CD4-positive, alpha-beta memory T cell (primary cell): ENCODE results near the gene CDC14B. TPM values are rescaled to one million over a fixed set of nuclear protein-coding genes. Genes with fewer than 3 reads are reported as not detected.

Experiments used
- CTCF ChIA-PET: fragments of 350-600 bp; sonication (Branson Sonifier 250); formaldehyde crosslinking; loops from one replicate; lab custom pipeline; 2021; ENCODE audit warnings: inconsistent platforms; ENCODE audit not compliant: partially characterized antibody; lab: Charles Lee
- POLR2A ChIA-PET: fragments of 350-600 bp; sonication (Branson Sonifier 250); formaldehyde crosslinking; loops from one replicate; lab custom pipeline; 2021; ENCODE audit not compliant: partially characterized antibody; lab: Charles Lee
- DNase-seq, 5 donors: peaks; one replicate each; pipeline versions ENCODE4 v3.0.0 to v3.0.0-alpha.2; 2020 to 2022; ENCODE audit warnings: mixed read lengths in 1 of 5
- H3K27ac ChIP-seq: one replicate; pipeline ENCODE4 v1.7.0; 2013; ENCODE audit warnings: low read depth, low read length
- H3K27me3 ChIP-seq: 2 replicates; pipeline ENCODE4 v1.7.0; 2013; ENCODE audit warnings: mild to moderate bottlenecking, low read length, moderate library complexity; ENCODE audit not compliant: insufficient read depth
- H3K36me3 ChIP-seq: 2 replicates; pipeline ENCODE4 v1.7.0; 2013; ENCODE audit warnings: mild to moderate bottlenecking, low read length, moderate library complexity; ENCODE audit not compliant: insufficient read depth
- H3K4me1 ChIP-seq: 2 replicates; pipeline ENCODE4 v1.7.0; 2013; ENCODE audit warnings: mild to moderate bottlenecking, low read length, moderate library complexity; ENCODE audit not compliant: insufficient read depth
- H3K4me3 ChIP-seq, 2 donors: one replicate each; pipeline ENCODE4 v1.7.0; 2013; ENCODE audit warnings: low read length in 2 of 2, mild to moderate bottlenecking in 1 of 2
- H3K9me3 ChIP-seq, 2 donors: one replicate each; pipeline ENCODE4 v1.7.0; 2013; ENCODE audit warnings: low read length in 2 of 2, control low read depth in 1 of 2; ENCODE audit not compliant: control insufficient read depth in 1 of 2
- H3K27ac Mint-ChIP-seq, 7 donors: one replicate each; pipeline ENCODE4 v1.8.0; 2020 to 2021; ENCODE audit warnings: mixed read lengths in 7 of 7, mild to moderate bottlenecking in 6 of 7, inconsistent platforms in 3 of 7, moderate library complexity in 3 of 7
- H3K27me3 Mint-ChIP-seq, 2 donors: one replicate each; pipeline ENCODE4 v1.8.0; 2020 to 2021; ENCODE audit warnings: mixed read lengths in 2 of 2
- H3K36me3 Mint-ChIP-seq, 2 donors: one replicate each; pipeline ENCODE4 v1.8.0; 2020 to 2021; ENCODE audit warnings: mixed read lengths in 2 of 2, inconsistent platforms in 1 of 2, mild to moderate bottlenecking in 1 of 2
- H3K4me1 Mint-ChIP-seq, 4 donors: one replicate each; pipeline ENCODE4 v1.8.0; 2020 to 2021; ENCODE audit warnings: mixed read lengths in 4 of 4, mild to moderate bottlenecking in 1 of 4
- H3K4me3 Mint-ChIP-seq, 8 donors: one replicate each; pipeline ENCODE4 v1.8.0; 2020 to 2021; ENCODE audit warnings: mixed read lengths in 8 of 8, mild to moderate bottlenecking in 7 of 8, moderate library complexity in 6 of 8, inconsistent platforms in 3 of 8
- H3K9me3 Mint-ChIP-seq, 8 donors: one replicate each; pipeline ENCODE4 v1.8.0; 2020 to 2021; ENCODE audit warnings: mixed read lengths in 8 of 8, mild to moderate bottlenecking in 5 of 8, inconsistent platforms in 3 of 8, moderate library complexity in 1 of 8
- intact Hi-C: fragments of 100-400 bp; cut with micrococcal nuclease; formaldehyde crosslinking; loops from one replicate; pipeline ENCODE4 v1.15.1; 2023
- polyA plus RNA-seq, 2 donors: library from polyadenylated mRNA; unstranded; fragments of 300-500 nt; fragmentation: Illumina TruSeq; gene quantifications; one replicate each; pipeline ENCODE4 v1.2.3, GENCODE V29; 2021
- total RNA-seq, 2 experiments: library from RNA; stranded (reverse); gene quantifications; one replicate each; pipeline ENCODE4 v1.2.3, GENCODE V29; 2021

The CDC14B gene
- total and polyA plus RNA-seq, 4 experiments from 2014 or later, result 10.6 to 17.1 (median 13.3) TPM

GRCh38 chr9:96476013-96476412 is 143.6 kb downstream of the CDC14B start:
- intact Hi-C loops, result no loop called here
- ChIA-PET POLR2A (no interaction called here), CTCF (no interaction called here)
- Mint-ChIP-seq H3K27me3 (no peaks in the 10 kb centered on the region), H3K4me1 (peaks cover 9 to 15% (median 12%) of the 10 kb centered on the region in 4 donors), H3K9me3 (no peaks in the 10 kb centered on the region), H3K36me3 (peaks cover 13 to 28% of the 10 kb centered on the region in 2 donors), H3K27ac (no peak overlapping the region), H3K4me3 (peak overlapping the region in 1 of 8 donors; percentile 26)
- Histone ChIP-seq H3K4me1 (no peaks in the 10 kb centered on the region), H3K9me3 (no peaks in the 10 kb centered on the region), H3K27ac (no peak overlapping the region), H3K27me3 (no peaks in the 10 kb centered on the region), H3K4me3 (no peak overlapping the region), H3K36me3 (peaks cover 16% of the 10 kb centered on the region)
- DNase-seq, result no peak

- peaks cover 14% of the 10 kb centered on the region for H3K36me3 ChIP-seq
- Mint-ChIP-seq H3K27ac (peak overlapping the region in 1 of 7 donors; percentile 29), H3K36me3 (peaks cover 30 to 49% of the 10 kb centered on the region in 2 donors)
Measured at GRCh38 chr9:96467784-96468183, 151.9 kb downstream of the CDC14B start.

GRCh38 chr9:96464426-96464825 is 155.2 kb downstream of the CDC14B start:
- Histone ChIP-seq H3K4me1 (no peaks in the 10 kb centered on the region), H3K4me3 (no peak overlapping the region), H3K36me3 (no peaks in the 10 kb centered on the region), H3K9me3 (no peaks in the 10 kb centered on the region), H3K27ac (no peak overlapping the region), H3K27me3 (no peaks in the 10 kb centered on the region)
- ChIA-PET CTCF (no interaction called here), POLR2A (no interaction called here)
- Mint-ChIP-seq H3K4me1 (no peaks in the 10 kb centered on the region), H3K36me3 (peaks cover 35 to 60% of the 10 kb centered on the region in 2 donors), H3K4me3 (no peak overlapping the region), H3K9me3 (no peaks in the 10 kb centered on the region), H3K27ac (peak overlapping the region in 2 of 7 donors; percentile 2 to 25), H3K27me3 (no peaks in the 10 kb centered on the region)
- no peak for DNase-seq
- intact Hi-C loops, result no loop called here

More at GRCh38 chr9:96467784-96468183, 151.9 kb downstream of the CDC14B start:
- DNase-seq, result no peak
- POLR2A ChIA-PET, result interaction anchor here (1.7 kb wide), 1 partner anchor 17 kb away, joined by 5 read pairs; no protein-coding TSS in a partner anchor
- no peak overlapping the region for H3K27ac ChIP-seq
- no peaks in the 10 kb centered on the region for H3K27me3 ChIP-seq
- Mint-ChIP-seq H3K9me3 (no peaks in the 10 kb centered on the region), H3K27me3 (no peaks in the 10 kb centered on the region), H3K4me3 (no peak overlapping the region), H3K4me1 (no peaks in the 10 kb centered on the region)
- no peaks in the 10 kb centered on the region for H3K9me3 ChIP-seq
- no peaks in the 10 kb centered on the region for H3K4me1 ChIP-seq
- CTCF ChIA-PET, result interaction anchor here (0.7 to 0.8 kb wide), 3 partner anchors 26 to 150 kb away, joined by 3 read pairs; no protein-coding TSS in a partner anchor
- intact Hi-C loops, result no loop called here
- H3K4me3 ChIP-seq, result no peak overlapping the region

GRCh38 chr9:96462541-96462940 is 157.1 kb downstream of the CDC14B start:
- intact Hi-C loops, result no loop called here

GRCh38 chr9:96461336-96461735 is 158.3 kb downstream of the CDC14B start:
- CTCF ChIA-PET, result no interaction called here
- DNase-seq, result no peak
- no peak overlapping the region for H3K27ac ChIP-seq
- peaks cover 0 to 5% (median 1%) of the 10 kb centered on the region in 4 donors for H3K4me1 Mint-ChIP-seq
- intact Hi-C loops, result no loop called here
- H3K27me3 Mint-ChIP-seq, result no peaks in the 10 kb centered on the region
- no peaks in the 10 kb centered on the region for H3K27me3 ChIP-seq
- H3K9me3 Mint-ChIP-seq, result no peaks in the 10 kb centered on the region
- no peaks in the 10 kb centered on the region for H3K4me1 ChIP-seq
- H3K4me3 ChIP-seq, result no peak overlapping the region
- H3K4me3 Mint-ChIP-seq, result no peak overlapping the region
- POLR2A ChIA-PET, result interaction anchor here (1.2 kb wide), 1 partner anchor 12 kb away, joined by 3 read pairs; the partner anchor contains the start of gene HABP4
- no peaks in the 10 kb centered on the region for H3K36me3 ChIP-seq
- peaks cover 31 to 52% of the 10 kb centered on the region in 2 donors for H3K36me3 Mint-ChIP-seq
- peak overlapping the region in 1 of 7 donors; percentile 55 for H3K27ac Mint-ChIP-seq
- no peaks in the 10 kb centered on the region for H3K9me3 ChIP-seq

More at GRCh38 chr9:96462541-96462940, 157.1 kb downstream of the CDC14B start:
- H3K27ac ChIP-seq, result no peak overlapping the region
- ChIA-PET CTCF (no interaction called here), POLR2A (interaction anchor here (1.1 to 1.2 kb wide), 2 partner anchors 11 to 13 kb away, joined by 3 to 4 read pairs; partner anchors contain the start of gene HABP4)
- no peaks in the 10 kb centered on the region for H3K9me3 Mint-ChIP-seq
- no peaks in the 10 kb centered on the region for H3K9me3 ChIP-seq
- H3K4me1 ChIP-seq, result no peaks in the 10 kb centered on the region
- no peak overlapping the region for H3K4me3 ChIP-seq
- H3K36me3 ChIP-seq, result no peaks in the 10 kb centered on the region
- DNase-seq, result no peak
- H3K36me3 Mint-ChIP-seq, result peaks cover 34 to 58% of the 10 kb centered on the region in 2 donors
- no peaks in the 10 kb centered on the region for H3K27me3 Mint-ChIP-seq
- H3K4me1 Mint-ChIP-seq, result peaks cover 0 to 5% (median under 1%) of the 10 kb centered on the region in 4 donors
- H3K27me3 ChIP-seq, result no peaks in the 10 kb centered on the region
- H3K4me3 Mint-ChIP-seq, result no peak overlapping the region
- H3K27ac Mint-ChIP-seq, result peak overlapping the region in 1 of 7 donors; percentile 42

GRCh38 chr9:96460882-96461281 is 158.8 kb downstream of the CDC14B start:
- H3K4me1 Mint-ChIP-seq, result peaks cover 0 to 5% (median 1%) of the 10 kb centered on the region in 4 donors
- Histone ChIP-seq H3K4me3 (no peak overlapping the region), H3K27ac (no peak overlapping the region), H3K36me3 (no peaks in the 10 kb centered on the region), H3K27me3 (no peaks in the 10 kb centered on the region), H3K4me1 (no peaks in the 10 kb centered on the region), H3K9me3 (no peaks in the 10 kb centered on the region)
- ChIA-PET POLR2A (interaction anchor here (2.1 kb wide), 1 partner anchor 11 kb away, joined by 6 read pairs; the partner anchor contains the start of gene HABP4), CTCF (no interaction called here)
- H3K27ac Mint-ChIP-seq, result peak overlapping the region in 1 of 7 donors; percentile 52
- peaks cover 31 to 48% of the 10 kb centered on the region in 2 donors for H3K36me3 Mint-ChIP-seq
- H3K9me3 Mint-ChIP-seq, result no peaks in the 10 kb centered on the region
- no peak for DNase-seq
- intact Hi-C loops, result no loop called here
- H3K4me3 Mint-ChIP-seq, result no peak overlapping the region
- H3K27me3 Mint-ChIP-seq, result no peaks in the 10 kb centered on the region

- ChIA-PET CTCF (no interaction called here), POLR2A (interaction anchor here (2.1 kb wide), 1 partner anchor 10 kb away, joined by 6 read pairs; the partner anchor contains the start of gene HABP4)
- no peaks in the 10 kb centered on the region for H3K4me1 ChIP-seq
- peaks cover 27 to 44% of the 10 kb centered on the region in 2 donors for H3K36me3 Mint-ChIP-seq
- H3K36me3 ChIP-seq, result no peaks in the 10 kb centered on the region
- H3K27me3 ChIP-seq, result no peaks in the 10 kb centered on the region
- H3K27me3 Mint-ChIP-seq, result no peaks in the 10 kb centered on the region
- H3K9me3 Mint-ChIP-seq, result no peaks in the 10 kb centered on the region
- H3K9me3 ChIP-seq, result no peaks in the 10 kb centered on the region
- intact Hi-C loops, result no loop called here
- H3K27ac Mint-ChIP-seq, result peak overlapping the region in 1 of 7 donors; percentile 62
- DNase-seq, result no peak
- H3K4me3 ChIP-seq, result no peak overlapping the region
- H3K27ac ChIP-seq, result no peak overlapping the region
- peaks cover 0 to 5% (median 1%) of the 10 kb centered on the region in 4 donors for H3K4me1 Mint-ChIP-seq
- no peak overlapping the region for H3K4me3 Mint-ChIP-seq
Measured at GRCh38 chr9:96460470-96460869, 159.2 kb downstream of the CDC14B start.
